Activated CD8-positive, alpha-beta memory T cell treated with anti-CD3 and anti-CD28 coated beads, Interleukin-2, amount 10 ng/mL, durations not matched to agents 7 days and 5 days (primary cell): ENCODE results near the gene TRAK1. TPM values are rescaled to one million over a fixed set of nuclear protein-coding genes. Genes with fewer than 3 reads are reported as not detected.
"Not testable (repeated sequence)": the region's sequence is repeated elsewhere in the genome, so short reads cannot be mapped to it uniquely, and the experiment has no call there.

Experiments used
- ATAC-seq: fragments of 150-1000 bp; cut with Tn5 transposase; one replicate; pipeline ENCODE4 v1.10.0; 2021; ENCODE audit warnings: moderate library complexity
- CTCF ChIA-PET: fragments of 350-600 bp; sonication (Branson Sonifier 250); formaldehyde crosslinking; loops from one replicate; lab custom pipeline; 2021; ENCODE audit warnings: antibody characterized with exemption; lab: Charles Lee
- DNase-seq: peaks from one replicate; pipeline ENCODE4 v3.0.0-alpha.2; 2020
- H3K27ac Mint-ChIP-seq: one replicate; pipeline ENCODE4 v1.8.0; 2021; ENCODE audit warnings: mild to moderate bottlenecking, mixed read lengths
- H3K27me3 Mint-ChIP-seq: one replicate; pipeline ENCODE4 v1.8.0; 2021; ENCODE audit warnings: mixed read lengths
- H3K36me3 Mint-ChIP-seq: one replicate; pipeline ENCODE4 v1.8.0; 2021; ENCODE audit warnings: mild to moderate bottlenecking, mixed read lengths
- H3K4me1 Mint-ChIP-seq: one replicate; pipeline ENCODE4 v1.8.0; 2021; ENCODE audit warnings: mixed read lengths
- H3K4me3 Mint-ChIP-seq: one replicate; pipeline ENCODE4 v1.8.0; 2021; ENCODE audit warnings: mild to moderate bottlenecking, moderate library complexity, mixed read lengths
- H3K9me3 Mint-ChIP-seq: one replicate; pipeline ENCODE4 v1.8.0; 2022; ENCODE audit warnings: low read depth, mixed read lengths
- total RNA-seq, 2 experiments: library from RNA; stranded (reverse); gene quantifications; one replicate each; pipeline ENCODE4 v1.2.3, GENCODE V29; 2021

TRAK1 gene
- total RNA-seq, 2 experiments from 2014 or later, result 27.3 to 31.1 TPM

GRCh38 chr3:42094691-42095391, 3.7 kb downstream of the TRAK1 start:
- CTCF ChIA-PET, result no interaction called here
- DNase-seq (no peak), ATAC-seq (no peak)
- no peak overlapping the region for H3K4me3 Mint-ChIP-seq
- no peak overlapping the region for H3K27ac Mint-ChIP-seq
- H3K9me3 Mint-ChIP-seq, result peaks cover 4% of the 10 kb centered on the region
- peaks cover 31% of the 10 kb centered on the region for H3K36me3 Mint-ChIP-seq
- H3K4me1 Mint-ChIP-seq, result peaks cover 38% of the 10 kb centered on the region
- no peaks in the 10 kb centered on the region for H3K27me3 Mint-ChIP-seq

GRCh38 chr3:42095540-42095939, 4.4 kb downstream of the TRAK1 start:
- CTCF ChIA-PET, result interaction anchor here (1.0 to 1.3 kb wide), 2 partner anchors 15 to 188 kb away, joined by 3 read pairs; no protein-coding TSS in a partner anchor
- Mint-ChIP-seq H3K4me1 (peaks cover 32% of the 10 kb centered on the region), H3K9me3 (peaks cover 4% of the 10 kb centered on the region), H3K36me3 (peaks cover 25% of the 10 kb centered on the region), H3K4me3 (no peak overlapping the region), H3K27ac (no peak overlapping the region), H3K27me3 (no peaks in the 10 kb centered on the region)
- ATAC-seq, result no peak
- no peak for DNase-seq

- no peak overlapping the region for H3K4me3 Mint-ChIP-seq
- H3K36me3 Mint-ChIP-seq, result peaks cover 11% of the 10 kb centered on the region
- H3K4me1 Mint-ChIP-seq, result peaks cover 18% of the 10 kb centered on the region
- CTCF ChIA-PET, result interaction anchor here (1.2 to 1.4 kb wide), 3 partner anchors 13 to 346 kb away, joined by 3 read pairs; no protein-coding TSS in a partner anchor
- no peaks in the 10 kb centered on the region for H3K27me3 Mint-ChIP-seq
- ATAC-seq (no peak), DNase-seq (no peak)
- H3K9me3 Mint-ChIP-seq, result peaks cover 4% of the 10 kb centered on the region
- H3K27ac Mint-ChIP-seq, result no peak overlapping the region
Measured at GRCh38 chr3:42096796-42097565, 5.8 kb downstream of the TRAK1 start.

GRCh38 chr3:42097566-42097946, 6.4 kb downstream of the TRAK1 start:
- Mint-ChIP-seq H3K4me1 (peaks cover 13% of the 10 kb centered on the region), H3K27ac (no peak overlapping the region), H3K4me3 (no peak overlapping the region), H3K27me3 (no peaks in the 10 kb centered on the region), H3K9me3 (no peaks in the 10 kb centered on the region), H3K36me3 (peaks cover 6% of the 10 kb centered on the region)
- CTCF ChIA-PET, result interaction anchor here (1.2 to 1.4 kb wide), 2 partner anchors 13 to 346 kb away, joined by 3 read pairs; no protein-coding TSS in a partner anchor
- DNase-seq, result no peak
- ATAC-seq, result no peak

GRCh38 chr3:42098171-42098570, 7.0 kb downstream of the TRAK1 start:
- CTCF ChIA-PET, result interaction anchor here (0.6 to 1.8 kb wide), 7 partner anchors 14 to 1907 kb away, joined by 3 to 7 read pairs (median 3); no protein-coding TSS in a partner anchor
- ATAC-seq (no peak), DNase-seq (no peak)
- H3K36me3 Mint-ChIP-seq, result peaks cover 6% of the 10 kb centered on the region
- H3K4me3 Mint-ChIP-seq, result no peak overlapping the region
- peaks cover 13% of the 10 kb centered on the region for H3K4me1 Mint-ChIP-seq
- no peak overlapping the region for H3K27ac Mint-ChIP-seq
- H3K27me3 Mint-ChIP-seq, result no peaks in the 10 kb centered on the region
- no peaks in the 10 kb centered on the region for H3K9me3 Mint-ChIP-seq

GRCh38 chr3:42099020-42099765, 8.0 kb downstream of the TRAK1 start:
- no peak overlapping the region for H3K27ac Mint-ChIP-seq
- H3K9me3 Mint-ChIP-seq, result no peaks in the 10 kb centered on the region
- H3K36me3 Mint-ChIP-seq, result peaks cover 12% of the 10 kb centered on the region
- no peaks in the 10 kb centered on the region for H3K27me3 Mint-ChIP-seq
- H3K4me3 Mint-ChIP-seq, result no peak overlapping the region
- ATAC-seq (no peak), DNase-seq (no peak)
- H3K4me1 Mint-ChIP-seq, result peaks cover 11% of the 10 kb centered on the region
- CTCF ChIA-PET, result interaction anchor here (0.6 to 3.1 kb wide), 29 partner anchors 8 to 1908 kb away, joined by 3 to 17 read pairs (median 4); partner anchors contain the start of genes TRAK1 and ULK4

GRCh38 chr3:42101048-42101447, 9.9 kb downstream of the TRAK1 start:
- no peaks in the 10 kb centered on the region for H3K27me3 Mint-ChIP-seq
- DNase-seq (no peak), ATAC-seq (no peak)
- no peak overlapping the region for H3K4me3 Mint-ChIP-seq
- H3K27ac Mint-ChIP-seq, result no peak overlapping the region
- H3K9me3 Mint-ChIP-seq, result no peaks in the 10 kb centered on the region
- CTCF ChIA-PET, result interaction anchor here (0.5 to 3.1 kb wide), 6 partner anchors 10 to 747 kb away, joined by 3 to 17 read pairs (median 4); no protein-coding TSS in a partner anchor
- peaks cover 14% of the 10 kb centered on the region for H3K36me3 Mint-ChIP-seq
- peaks cover 11% of the 10 kb centered on the region for H3K4me1 Mint-ChIP-seq

GRCh38 chr3:42101481-42101880, 10.3 kb downstream of the TRAK1 start:
- H3K4me1 Mint-ChIP-seq, result peaks cover 11% of the 10 kb centered on the region
- CTCF ChIA-PET, result interaction anchor here (1.3 to 3.1 kb wide), 4 partner anchors 10 to 342 kb away, joined by 3 to 14 read pairs (median 4); no protein-coding TSS in a partner anchor
- DNase-seq, result no peak
- no peak overlapping the region for H3K4me3 Mint-ChIP-seq
- no peak for ATAC-seq
- H3K27me3 Mint-ChIP-seq, result no peaks in the 10 kb centered on the region
- H3K27ac Mint-ChIP-seq, result no peak overlapping the region
- H3K9me3 Mint-ChIP-seq, result no peaks in the 10 kb centered on the region
- peaks cover 14% of the 10 kb centered on the region for H3K36me3 Mint-ChIP-seq

- H3K36me3 Mint-ChIP-seq, result peaks cover 11% of the 10 kb centered on the region
- DNase-seq (no peak), ATAC-seq (no peak)
- CTCF ChIA-PET, result interaction anchor here (1.2 kb wide), 1 partner anchor 17 kb away, joined by 3 read pairs; no protein-coding TSS in a partner anchor
- H3K27me3 Mint-ChIP-seq, result no peaks in the 10 kb centered on the region
- peaks cover 7% of the 10 kb centered on the region for H3K4me1 Mint-ChIP-seq
- no peak overlapping the region for H3K27ac Mint-ChIP-seq
- no peaks in the 10 kb centered on the region for H3K9me3 Mint-ChIP-seq
- H3K4me3 Mint-ChIP-seq, result no peak overlapping the region
Measured at GRCh38 chr3:42102571-42102970, 11.4 kb downstream of the TRAK1 start.

GRCh38 chr3:42103921-42104665, 12.9 kb downstream of the TRAK1 start:
- not testable (repeated sequence) for ATAC-seq, H3K4me1 Mint-ChIP-seq, H3K27me3 Mint-ChIP-seq, H3K27ac Mint-ChIP-seq, H3K4me3 Mint-ChIP-seq, DNase-seq, H3K9me3 Mint-ChIP-seq
- peaks cover 11% of the 10 kb centered on the region for H3K36me3 Mint-ChIP-seq
- CTCF ChIA-PET, result interaction anchor here (0.7 kb wide), 1 partner anchor 98 kb away, joined by 4 read pairs; no protein-coding TSS in a partner anchor

- ATAC-seq, DNase-seq, CTCF ChIA-PET, H3K27ac Mint-ChIP-seq, H3K4me1 Mint-ChIP-seq, H3K9me3 Mint-ChIP-seq, H3K4me3 Mint-ChIP-seq, H3K27me3 Mint-ChIP-seq: not testable (repeated sequence)
- H3K36me3 Mint-ChIP-seq, result peaks cover 11% of the 10 kb centered on the region
Measured at GRCh38 chr3:42105994-42106393, 14.8 kb downstream of the TRAK1 start.

- no peak overlapping the region for H3K27ac Mint-ChIP-seq
- no peak for DNase-seq
- CTCF ChIA-PET, result no interaction called here
- no peak for ATAC-seq
- H3K4me1 Mint-ChIP-seq, result peaks cover 6% of the 10 kb centered on the region
- H3K9me3 Mint-ChIP-seq, result no peaks in the 10 kb centered on the region
- no peaks in the 10 kb centered on the region for H3K27me3 Mint-ChIP-seq
- peaks cover 11% of the 10 kb centered on the region for H3K36me3 Mint-ChIP-seq
- no peak overlapping the region for H3K4me3 Mint-ChIP-seq
Measured at GRCh38 chr3:42106646-42107045, 15.5 kb downstream of the TRAK1 start.
